Muscle of leg (tissue), 11 donors: ENCODE results near the gene GNS. TPM values are rescaled to one million over a fixed set of nuclear protein-coding genes. Genes with fewer than 3 reads are reported as not detected.

Experiments
- DNase-seq: peaks from one replicate; pipeline ENCODE4 v3.0.0; 2013
- H3K27ac ChIP-seq: one replicate; pipeline ENCODE4 v1.5.1; 2013; ENCODE audit warnings: mild to moderate bottlenecking, low read length, control low read depth
- H3K27me3 ChIP-seq: one replicate; pipeline ENCODE4 v1.6.1; 2013; ENCODE audit warnings: low read length; ENCODE audit not compliant: control insufficient read depth, insufficient read depth
- H3K36me3 ChIP-seq: one replicate; pipeline ENCODE4 v1.6.1; 2013; ENCODE audit warnings: low read length; ENCODE audit not compliant: control insufficient read depth, insufficient read depth
- H3K4me1 ChIP-seq: one replicate; pipeline ENCODE4 v1.6.1; 2013; ENCODE audit warnings: low read length; ENCODE audit not compliant: control insufficient read depth, insufficient read depth
- H3K4me3 ChIP-seq: one replicate; pipeline ENCODE4 v1.5.1; 2013; ENCODE audit warnings: low read length, control low read depth
- H3K9me3 ChIP-seq: replicated peaks from 2 replicates; pipeline ENCODE4 v1.6.1; 2013; ENCODE audit warnings: low read depth, low read length; ENCODE audit not compliant: control insufficient read depth
- WGBS: methylation state at CpG from one replicate; pipeline ENCODE4 v1.1.5; 2013; ENCODE audit warnings: missing lambda C conversion rate; ENCODE audit not compliant: insufficient coverage; 5-methylcytosine and 5-hydroxymethylcytosine counted together
- polyA plus RNA-seq, 8 donors: library from polyadenylated mRNA; unstranded; fragments of 120-200 nt; gene quantifications; one replicate each; pipeline versions ENCODE4 v1.2.1 to v1.2.3, GENCODE V29; 2013; ENCODE audit warnings: inconsistent platforms in 1 of 8, low replicate concordance in 1 of 8; ENCODE audit not compliant: insufficient read length in 8 of 8, insufficient read depth in 1 of 8
- total RNA-seq: library from RNA; stranded (reverse); fragments of 120-200 nt; gene quantifications from one replicate; pipeline ENCODE4 v1.2.4, GENCODE V29; 2013

Gene GNS
- total and polyA plus RNA-seq, 9 donors = 52.3 to 85.0 (median 68.5) TPM

DNA sequence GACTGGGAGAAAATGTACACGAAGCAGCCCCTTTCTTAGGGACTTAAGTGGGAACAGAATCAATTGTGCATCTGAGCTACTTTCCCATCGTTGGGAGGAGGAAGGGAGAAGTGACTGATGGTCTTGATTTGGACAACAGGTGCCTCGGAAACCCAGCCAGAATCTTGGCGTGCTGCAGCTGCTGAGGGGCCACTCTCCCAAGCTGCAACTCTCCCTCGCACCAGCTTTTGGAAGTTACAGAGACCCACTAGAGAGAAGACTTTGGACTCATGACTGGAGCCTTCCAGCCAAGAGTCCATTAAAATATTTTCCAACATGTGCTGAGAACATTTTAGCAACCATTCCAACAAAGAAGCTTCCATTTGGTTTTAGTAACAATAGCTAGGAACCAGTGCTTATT lies 52.3 kb downstream of the GNS start:
- Histone ChIP-seq H3K27me3 (no peaks in the 10 kb centered on the region), H3K36me3 (peaks cover 3% of the 10 kb centered on the region), H3K9me3 (no peaks in the 10 kb centered on the region), H3K4me1 (peaks cover 26% of the 10 kb centered on the region), H3K27ac (peak overlapping the region; percentile 76), H3K4me3 (no peak overlapping the region)
- WGBS = 35% methylated on average over 4 of the region's 5 CpGs
- peak; percentile 98 for DNase-seq

GRCh38 chr12:64706306-64706705 lies 52.9 kb downstream of the GNS start:
- H3K27ac ChIP-seq = peak overlapping the region; percentile 76
- DNase-seq = peak; percentile 65
- WGBS = 7% methylated on average over 3 of the region's 3 CpGs

DNA sequence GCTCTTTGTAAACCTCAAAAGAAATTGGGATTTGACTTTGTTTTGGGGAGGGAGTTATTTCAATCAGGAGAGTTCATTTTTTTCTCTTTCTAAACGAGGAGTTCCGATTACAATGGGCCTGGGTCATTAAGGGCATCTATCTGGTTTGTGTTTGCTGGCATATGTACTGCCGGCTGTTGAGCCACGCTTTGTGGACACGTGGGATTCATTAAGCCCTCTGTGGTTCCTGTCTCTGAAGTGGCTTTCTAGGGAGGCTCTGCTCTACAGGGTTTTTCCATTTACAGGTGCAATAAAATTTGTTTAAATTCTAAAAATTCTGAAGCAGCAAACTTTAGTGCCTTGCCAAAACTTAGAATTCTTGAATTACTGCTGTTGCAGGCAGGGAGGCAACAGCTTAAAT lies 57.9 kb downstream of the GNS start:
- no peak overlapping the region for H3K4me3 ChIP-seq
- H3K27ac ChIP-seq = no peak overlapping the region
- peaks cover 17% of the 10 kb centered on the region for H3K4me1 ChIP-seq
- H3K9me3 ChIP-seq = no peaks in the 10 kb centered on the region
- peaks cover 21% of the 10 kb centered on the region for H3K36me3 ChIP-seq
- 0% methylated on average over 2 of the region's 5 CpGs for WGBS
- H3K27me3 ChIP-seq = no peaks in the 10 kb centered on the region
- peak; percentile 29 for DNase-seq

More at GRCh38 chr12:64706306-64706705, 52.9 kb downstream of the GNS start:
- no peaks in the 10 kb centered on the region for H3K27me3 ChIP-seq
- H3K36me3 ChIP-seq = peaks cover 3% of the 10 kb centered on the region
- H3K9me3 ChIP-seq = no peaks in the 10 kb centered on the region
- peaks cover 26% of the 10 kb centered on the region for H3K4me1 ChIP-seq
- no peak overlapping the region for H3K4me3 ChIP-seq

DNA sequence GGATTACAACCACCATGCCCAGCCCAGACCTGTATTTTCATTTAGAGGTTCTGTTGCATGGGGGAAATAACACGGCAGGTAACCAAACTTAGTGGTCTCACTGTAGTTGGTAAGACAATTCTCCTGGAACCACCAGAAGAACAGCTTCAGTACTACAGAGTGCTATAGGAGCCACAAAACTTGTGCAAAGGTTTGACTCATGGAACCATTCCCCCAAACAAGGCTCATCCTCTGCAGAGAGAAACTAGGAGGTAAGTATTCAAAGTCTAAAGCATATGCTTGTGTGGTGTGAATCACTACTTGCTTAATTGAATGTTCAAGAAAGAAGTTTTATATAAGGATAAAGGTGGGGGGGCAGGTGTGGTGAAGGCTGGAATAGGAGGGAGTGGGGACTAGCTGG lies 58.7 kb downstream of the GNS start:
- Histone ChIP-seq H3K4me1 (peaks cover 13% of the 10 kb centered on the region), H3K4me3 (no peak overlapping the region), H3K27me3 (no peaks in the 10 kb centered on the region), H3K9me3 (no peaks in the 10 kb centered on the region), H3K36me3 (peaks cover 24% of the 10 kb centered on the region), H3K27ac (no peak overlapping the region)
- WGBS = no CpG with 5 or more reads among the region's 1 CpG
- DNase-seq = no peak

GRCh38 chr12:64699504-64700115 lies 59.6 kb downstream of the GNS start:
- Histone ChIP-seq H3K4me3 (no peak overlapping the region), H3K9me3 (no peaks in the 10 kb centered on the region), H3K36me3 (peaks cover 33% of the 10 kb centered on the region), H3K27ac (no peak overlapping the region), H3K4me1 (peaks cover 13% of the 10 kb centered on the region), H3K27me3 (no peaks in the 10 kb centered on the region)
- no peak for DNase-seq
- WGBS = 83% methylated on average over 6 of the region's 12 CpGs

DNA sequence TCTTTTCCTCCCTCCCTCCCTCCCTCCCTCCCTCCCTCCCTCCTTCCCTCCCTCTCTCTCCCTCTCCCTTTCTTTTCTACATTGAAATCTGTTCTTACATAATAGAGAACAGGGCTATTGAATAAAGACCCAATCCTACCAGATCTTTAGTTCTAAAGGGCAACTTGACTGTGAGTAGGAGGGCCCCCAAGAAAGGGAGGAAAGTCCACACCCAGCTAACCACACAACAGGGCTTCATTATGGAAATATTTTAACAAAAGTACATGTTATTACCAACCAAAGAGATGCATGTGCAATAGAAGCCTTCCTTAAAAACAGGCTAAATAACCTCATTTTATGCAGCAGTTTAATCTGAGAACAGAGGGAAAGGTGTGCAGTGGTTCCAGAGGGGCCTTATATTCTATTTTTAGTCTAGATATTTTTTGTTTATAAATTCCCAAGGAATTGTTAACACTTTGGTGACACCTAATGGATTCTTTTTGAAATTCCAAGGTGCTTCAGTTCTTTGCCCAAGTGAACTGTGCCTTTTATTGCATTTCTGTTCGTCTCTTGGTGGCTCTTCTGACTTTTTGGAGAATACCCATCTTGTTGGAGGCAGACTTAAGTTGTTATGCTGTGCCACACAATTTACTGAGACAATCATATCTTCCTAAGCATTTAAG lies 63.0 kb downstream of the GNS start:
- WGBS = no CpG with 5 or more reads among the region's 1 CpG
- H3K36me3 ChIP-seq = peaks cover 44% of the 10 kb centered on the region
- no peak for DNase-seq
- H3K4me3 ChIP-seq = no peak overlapping the region
- H3K4me1 ChIP-seq = peaks cover 31% of the 10 kb centered on the region
- no peaks in the 10 kb centered on the region for H3K9me3 ChIP-seq
- H3K27ac ChIP-seq = no peak overlapping the region
- no peaks in the 10 kb centered on the region for H3K27me3 ChIP-seq

GRCh38 chr12:64695550-64695949 lies 63.7 kb downstream of the GNS start:
- 81% methylated on average over 4 of the region's 5 CpGs for WGBS
- Histone ChIP-seq H3K36me3 (peaks cover 42% of the 10 kb centered on the region), H3K4me3 (no peak overlapping the region), H3K4me1 (peaks cover 28% of the 10 kb centered on the region), H3K27ac (no peak overlapping the region), H3K9me3 (no peaks in the 10 kb centered on the region), H3K27me3 (no peaks in the 10 kb centered on the region)
- no peak for DNase-seq

- Histone ChIP-seq H3K27ac (no peak overlapping the region), H3K4me1 (peaks cover 28% of the 10 kb centered on the region), H3K4me3 (no peak overlapping the region), H3K27me3 (no peaks in the 10 kb centered on the region), H3K36me3 (peaks cover 36% of the 10 kb centered on the region), H3K9me3 (no peaks in the 10 kb centered on the region)
- 47% methylated on average over 15 of the region's 18 CpGs for WGBS
- peak; percentile 74 for DNase-seq
These were observed 64.8 kb downstream of the GNS start for GRCh38 chr12:64694130-64695040.

GRCh38 chr12:64691795-64692583 lies 67.2 kb downstream of the GNS start:
- Histone ChIP-seq H3K27me3 (no peaks in the 10 kb centered on the region), H3K4me3 (no peak overlapping the region), H3K4me1 (peaks cover 39% of the 10 kb centered on the region), H3K9me3 (no peaks in the 10 kb centered on the region), H3K36me3 (peaks cover 40% of the 10 kb centered on the region), H3K27ac (peak overlapping the region; percentile 62)
- WGBS = 20% methylated on average over 1 of the region's 2 CpGs
- DNase-seq = peak; percentile 68
